HFFc6 (cell line): ENCODE results near the gene GPSM1. TPM values are rescaled to one million over a fixed set of nuclear protein-coding genes. Genes with fewer than 3 reads are reported as not detected.

Experiments
- DNase-seq: peaks from one replicate; pipeline ENCODE4 v3.0.0-alpha.2; 2018
- H3K27ac Mint-ChIP-seq: 2 replicates; pipeline ENCODE4 v1.8.0; 2020; ENCODE audit warnings: mild to moderate bottlenecking, mixed read lengths
- H3K27me3 Mint-ChIP-seq: 2 replicates; pipeline ENCODE4 v1.8.0; 2021; ENCODE audit warnings: mild to moderate bottlenecking, moderate library complexity, mixed read lengths; ENCODE audit not compliant: insufficient read depth
- H3K36me3 Mint-ChIP-seq: 2 replicates; pipeline ENCODE4 v1.8.0; 2021; ENCODE audit warnings: low read depth, mixed read lengths
- H3K4me1 Mint-ChIP-seq: 2 replicates; pipeline ENCODE4 v1.8.0; 2020; ENCODE audit warnings: low read depth, mixed read lengths
- H3K4me3 Mint-ChIP-seq: 2 replicates; pipeline ENCODE4 v1.8.0; 2020; ENCODE audit warnings: mild to moderate bottlenecking, moderate library complexity, mixed read lengths
- H3K9me3 Mint-ChIP-seq: 2 replicates; pipeline ENCODE4 v1.8.0; 2020; ENCODE audit warnings: mild to moderate bottlenecking, mixed read lengths
- CTCF ChIP-seq: fragments of 200-600 bp; sonication (generic); IDR thresholded peaks from 2 replicates; pipeline ENCODE4 v1.5.0; 2021; ENCODE audit warnings: antibody characterized with exemption, mild to moderate bottlenecking
- total RNA-seq, 6 experiments: library from RNA; stranded (reverse); fragmentation: NEBNext Ultra II Directional; extraction: Animal tissue kit (Norgen Biotek cat#: 25700); gene quantifications; 2 replicates in 1 of 6; 3 replicates in 5 of 6; pipeline ENCODE4 v1.2.3, GENCODE V29; 2021

The GPSM1 gene
- total RNA-seq, 6 experiments from 2014 or later: 50.9 to 60.2 (median 55.0) TPM

- H3K4me3 Mint-ChIP-seq: no peak overlapping the region
- peaks cover 26% of the 10 kb centered on the region for H3K36me3 Mint-ChIP-seq
- TF ChIP-seq CTCF: no peak
- no peak for DNase-seq
- no peak overlapping the region for H3K27ac Mint-ChIP-seq
- H3K4me1 Mint-ChIP-seq: no peaks in the 10 kb centered on the region
- peaks cover 2% of the 10 kb centered on the region; the same call in 1 of the 2 replicates for H3K27me3 Mint-ChIP-seq
- no peaks in the 10 kb centered on the region for H3K9me3 Mint-ChIP-seq
Measured at GRCh38 chr9:136391737-136392537, 64.6 kb downstream of the GPSM1 start.

- Mint-ChIP-seq H3K36me3 (peaks cover 20% of the 10 kb centered on the region), H3K9me3 (no peaks in the 10 kb centered on the region), H3K27me3 (0 out of 2 replicates have a peak, but pooled peaks cover 2% of the 10 kb centered on the region), H3K27ac (no peak overlapping the region), H3K4me3 (no peak overlapping the region), H3K4me1 (no peaks in the 10 kb centered on the region)
- no peak for TF ChIP-seq CTCF
- no peak for DNase-seq
Measured at GRCh38 chr9:136392538-136393449, 65.5 kb downstream of the GPSM1 start.

- Mint-ChIP-seq H3K9me3 (no peaks in the 10 kb centered on the region), H3K27ac (no peak overlapping the region), H3K36me3 (peaks cover 20% of the 10 kb centered on the region), H3K27me3 (0 out of 2 replicates have a peak, but pooled peaks cover 2% of the 10 kb centered on the region), H3K4me3 (no peak overlapping the region), H3K4me1 (peaks cover 5% of the 10 kb centered on the region)
- DNase-seq: no peak
- no peak for TF ChIP-seq CTCF
Measured at GRCh38 chr9:136393531-136393930, 66.2 kb downstream of the GPSM1 start.

- Mint-ChIP-seq H3K27me3 (0 out of 2 replicates have a peak, but pooled peaks cover 2% of the 10 kb centered on the region), H3K9me3 (no peaks in the 10 kb centered on the region), H3K4me3 (no peak overlapping the region), H3K36me3 (peaks cover 20% of the 10 kb centered on the region), H3K27ac (no peak overlapping the region), H3K4me1 (peaks cover 14% of the 10 kb centered on the region)
- DNase-seq: no peak
- no peak for TF ChIP-seq CTCF
Measured at GRCh38 chr9:136394312-136395019, 67.1 kb downstream of the GPSM1 start.

- Mint-ChIP-seq H3K9me3 (no peaks in the 10 kb centered on the region), H3K4me3 (no peak overlapping the region), H3K27ac (no peak overlapping the region), H3K4me1 (peaks cover 14% of the 10 kb centered on the region), H3K27me3 (0 out of 2 replicates have a peak, but pooled peaks cover 2% of the 10 kb centered on the region), H3K36me3 (peaks cover 16% of the 10 kb centered on the region)
- no peak for DNase-seq
- no peak for TF ChIP-seq CTCF
Measured at GRCh38 chr9:136395020-136395340, 67.6 kb downstream of the GPSM1 start.
